DMS 273 (cell line): ENCODE results near the gene PKLR.

Source experiments
- DNase-seq: peaks from one replicate; lab custom pipeline; 2025; ENCODE audit not compliant: unreplicated experiment; lab: John Stamatoyannopoulos, UW

The PKLR gene

GRCh38 chr1:155285631-155286044 is 15.6 kb downstream of the PKLR start:
- DNase-seq, result no peak

GRCh38 chr1:155285063-155285462 is 16.2 kb downstream of the PKLR start:
- DNase-seq, result no peak

DNA sequence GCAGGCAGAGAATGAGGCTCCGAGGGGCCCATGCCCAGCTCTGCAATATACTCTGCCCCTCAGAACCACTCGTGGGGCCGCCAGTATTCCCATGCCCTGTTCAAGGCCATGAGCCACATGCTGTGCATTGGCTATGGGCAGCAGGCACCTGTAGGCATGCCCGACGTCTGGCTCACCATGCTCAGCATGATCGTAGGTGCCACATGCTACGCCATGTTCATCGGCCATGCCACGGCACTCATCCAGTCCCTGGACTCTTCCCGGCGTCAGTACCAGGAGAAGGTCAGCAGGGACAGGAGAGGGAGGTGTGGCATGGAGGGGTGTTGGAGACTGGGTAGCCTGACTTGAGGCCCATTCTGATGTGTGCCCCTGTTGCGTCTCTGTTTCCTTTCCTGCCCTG is 16.8 kb downstream of the PKLR start:
- no peak for DNase-seq

DNA sequence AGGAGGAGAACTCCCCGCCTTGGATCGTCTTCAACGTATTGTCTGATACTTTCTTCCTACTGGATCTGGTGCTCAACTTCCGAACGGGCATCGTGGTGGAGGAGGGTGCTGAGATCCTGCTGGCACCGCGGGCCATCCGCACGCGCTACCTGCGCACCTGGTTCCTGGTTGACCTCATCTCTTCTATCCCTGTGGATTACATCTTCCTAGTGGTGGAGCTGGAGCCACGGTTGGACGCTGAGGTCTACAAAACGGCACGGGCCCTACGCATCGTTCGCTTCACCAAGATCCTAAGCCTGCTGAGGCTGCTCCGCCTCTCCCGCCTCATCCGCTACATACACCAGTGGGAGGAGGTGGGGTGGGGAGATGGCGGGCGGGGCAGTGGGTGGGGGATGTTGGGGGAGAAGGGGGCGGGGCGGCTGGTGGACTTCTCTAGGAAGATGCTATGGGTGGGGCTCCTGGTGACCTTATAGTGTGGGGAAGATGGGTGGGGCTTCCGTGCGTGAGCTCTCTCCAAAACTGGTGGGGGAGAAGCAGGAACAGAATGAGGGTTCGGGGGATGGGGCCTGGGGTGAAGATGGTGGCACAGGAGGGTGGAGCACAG is 18.6 kb downstream of the PKLR start:
- DNase-seq, result no peak

- no peak for DNase-seq
Measured at GRCh38 chr1:155279268-155279667, 22.0 kb downstream of the PKLR start.

- DNase-seq, result no peak
Measured at GRCh38 chr1:155278689-155279160, 22.5 kb downstream of the PKLR start.

DNA sequence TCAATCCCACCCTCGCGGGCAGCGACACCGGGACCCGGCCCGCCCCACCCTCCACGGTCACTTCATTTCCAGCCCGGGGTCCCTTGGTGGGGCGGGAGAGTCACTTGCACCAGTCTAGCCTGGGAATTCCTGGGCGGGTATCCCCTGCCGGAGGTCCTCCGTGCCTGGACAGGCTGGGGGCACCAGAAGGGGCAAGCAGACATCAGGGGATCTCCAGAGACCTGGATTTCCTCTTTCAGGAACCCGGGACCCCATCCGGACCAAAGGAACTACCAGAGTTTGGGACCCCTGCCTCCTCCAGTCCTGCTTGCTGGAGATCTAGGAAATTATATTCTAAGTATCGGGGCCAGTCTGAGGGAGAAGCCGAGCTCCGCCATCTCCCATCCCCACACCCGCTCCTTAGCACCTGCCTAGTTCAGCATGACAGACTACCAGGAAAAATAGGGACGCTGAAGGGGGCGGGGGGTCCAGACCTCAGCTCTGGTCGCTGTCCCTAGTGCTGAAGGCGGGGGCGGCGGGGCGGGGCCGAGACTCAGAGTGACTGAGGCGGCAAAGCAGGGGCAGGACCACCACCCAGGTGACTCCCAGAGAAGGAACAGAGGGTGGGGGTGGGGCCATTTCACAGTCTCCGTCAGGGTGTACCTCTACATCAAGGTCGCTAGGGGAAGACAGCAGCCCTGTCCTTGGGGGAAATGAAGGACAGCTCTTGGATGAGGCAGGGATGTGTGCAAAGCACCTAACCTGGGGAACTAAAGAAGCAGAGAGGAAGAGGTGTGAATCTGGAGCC is 23.1 kb downstream of the PKLR start:
- DNase-seq, result peak; percentile 78

DNA sequence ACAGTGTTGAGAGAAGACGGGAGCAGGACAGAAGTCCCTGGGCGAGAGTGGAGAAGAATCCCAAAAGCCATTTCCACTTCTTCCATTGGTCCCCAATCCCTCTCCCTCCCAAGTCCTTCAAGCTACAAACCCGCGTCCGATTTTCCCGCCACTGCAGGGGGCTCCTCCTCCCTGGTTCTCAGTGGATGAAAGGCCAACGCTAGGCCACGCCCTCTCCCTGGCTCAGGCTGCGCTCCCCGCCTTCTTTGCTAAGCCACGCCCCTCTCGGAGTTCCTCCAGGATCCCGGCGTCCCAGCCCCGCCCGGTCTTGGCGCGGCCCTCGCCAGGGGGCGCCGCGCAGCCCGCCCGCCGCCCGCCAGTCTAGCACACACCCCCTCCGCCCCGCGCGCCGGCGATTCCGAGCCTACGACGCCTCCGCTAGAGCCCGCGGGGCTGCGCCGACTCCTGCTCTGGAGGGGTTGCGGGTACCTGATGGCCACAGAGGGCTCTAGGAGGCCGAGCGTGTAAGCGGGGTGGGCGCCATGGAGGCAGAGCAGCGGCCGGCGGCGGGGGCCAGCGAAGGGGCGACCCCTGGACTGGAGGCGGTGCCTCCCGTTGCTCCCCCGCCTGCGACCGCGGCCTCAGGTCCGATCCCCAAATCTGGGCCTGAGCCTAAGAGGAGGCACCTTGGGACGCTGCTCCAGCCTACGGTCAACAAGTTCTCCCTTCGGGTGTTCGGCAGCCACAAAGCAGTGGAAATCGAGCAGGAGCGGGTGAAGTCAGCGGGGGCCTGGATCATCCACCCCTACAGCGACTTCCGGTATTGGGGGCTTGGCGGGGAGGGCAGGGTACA is 24.0 kb downstream of the PKLR start, which contains the start of gene HCN3:
TSS of gene HCN3 (plus strand) at position 394 of the 832 bp plus-strand sequence. CDS start at position 522, 128 bp downstream.
- DNase-seq, result peak; percentile 99

DNA sequence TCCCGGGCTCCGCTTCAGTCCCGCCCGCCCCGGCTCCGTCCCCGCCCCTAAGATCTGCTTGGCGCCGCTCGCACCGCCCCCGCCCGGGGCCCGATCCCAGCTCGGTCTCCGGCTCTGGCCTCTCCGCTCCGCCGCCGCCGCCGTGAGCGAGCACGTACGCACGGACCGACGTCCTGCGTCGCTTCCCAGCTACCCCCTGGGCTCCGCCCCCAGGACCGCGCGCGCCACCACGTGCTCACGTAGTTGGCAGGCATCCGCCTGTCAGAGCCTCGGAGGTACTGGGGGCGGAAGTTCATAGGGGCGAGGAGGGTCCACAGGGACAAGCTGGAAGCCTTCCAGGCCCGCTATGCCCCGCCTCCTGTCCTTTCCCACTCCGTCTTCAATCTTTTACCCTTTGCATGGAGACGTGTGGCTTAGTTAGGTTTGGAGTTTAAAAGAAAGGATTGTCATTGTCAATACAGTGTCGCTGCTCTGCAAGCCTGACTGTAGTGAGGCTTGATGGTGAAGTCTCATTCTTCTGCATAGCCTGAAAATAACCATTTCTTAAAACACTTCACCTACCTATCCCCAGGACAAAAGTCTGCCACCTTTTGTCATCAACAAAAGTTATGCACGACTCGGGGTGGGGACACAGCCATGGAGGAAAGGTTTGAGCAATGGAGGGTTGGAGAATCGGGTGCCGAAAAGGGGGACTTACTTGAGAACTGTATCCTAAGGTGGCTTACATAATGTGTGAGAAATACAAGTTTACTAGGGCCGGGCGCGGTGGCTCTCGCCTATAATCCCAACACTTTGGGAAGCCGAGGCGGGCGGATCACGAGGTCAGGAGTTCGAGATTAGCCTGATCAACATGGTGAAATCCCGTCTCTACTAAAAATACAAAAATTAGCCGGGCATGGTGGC is 27.6 kb downstream of the PKLR start, which contains the start of gene CLK2:
TSS of gene CLK2 (minus strand) at position 162 of the 903 bp plus-strand sequence. CDS start 2,527 bp downstream, outside the sequence.
- peak; percentile 99 for DNase-seq

GRCh38 chr1:155272466-155273342 is 28.5 kb downstream of the PKLR start:
- peak; percentile 89 for DNase-seq

GRCh38 chr1:155269381-155269780 is 31.9 kb downstream of the PKLR start:
- DNase-seq, result no peak

- DNase-seq, result no peak
Measured at GRCh38 chr1:155268630-155269029, 32.6 kb downstream of the PKLR start.

DNA sequence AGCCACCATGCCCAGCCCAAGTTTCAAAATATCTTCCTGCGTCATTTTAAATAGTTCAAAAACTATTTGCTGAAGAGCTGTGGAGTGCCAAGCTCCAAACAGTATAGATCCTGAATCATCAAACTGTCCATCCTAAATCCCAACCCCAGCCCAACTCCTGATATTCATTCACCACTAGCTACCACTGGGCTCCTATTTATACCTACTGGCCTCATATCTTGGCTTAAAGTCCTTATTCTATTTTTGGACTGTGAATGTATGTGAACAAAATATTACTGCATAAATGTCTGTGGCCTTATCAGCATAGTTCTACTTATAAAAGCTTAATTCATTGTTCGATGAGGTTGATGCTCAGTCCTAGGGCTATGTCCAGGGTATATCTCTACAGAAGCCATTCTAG is 33.9 kb downstream of the PKLR start:
- no peak for DNase-seq

DNA sequence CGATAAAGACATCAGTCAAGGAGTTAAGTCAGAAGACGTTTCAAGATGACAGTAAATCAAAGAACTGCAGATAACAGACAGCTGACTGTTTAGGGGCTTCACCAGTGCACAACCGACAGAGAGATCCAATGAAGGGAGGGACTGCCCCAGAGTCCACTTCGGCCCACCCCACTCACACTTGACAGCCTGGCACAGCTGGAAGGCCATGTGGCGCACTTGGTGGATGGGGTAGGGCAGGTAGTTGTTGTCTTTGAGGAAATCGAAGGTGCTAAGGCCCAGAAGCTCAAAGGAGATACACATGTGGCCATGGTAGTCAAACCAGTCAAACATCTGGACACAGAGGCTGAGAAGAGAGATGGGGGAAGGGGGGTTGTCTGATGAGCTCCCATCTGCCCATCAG is 34.7 kb downstream of the PKLR start:
- DNase-seq, result no peak

DNA sequence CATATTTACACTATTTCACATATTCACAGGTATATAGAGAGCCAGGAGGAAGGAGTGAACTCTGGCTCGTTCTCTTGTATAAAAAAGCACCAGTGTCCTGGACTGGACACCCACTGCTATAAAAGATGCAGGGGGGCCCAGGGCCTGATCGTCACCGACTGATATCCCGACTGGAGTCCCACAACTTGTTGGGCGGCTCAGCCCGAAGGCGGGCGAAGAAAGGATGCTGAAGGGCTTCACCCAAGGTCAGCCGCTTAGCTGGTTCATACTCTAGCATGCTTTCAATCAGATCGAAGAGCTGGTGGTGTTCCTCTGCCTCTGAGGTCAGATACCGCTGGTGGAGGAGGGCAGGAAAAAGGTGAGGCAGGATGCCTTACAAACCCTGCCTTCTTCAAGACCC is 38.2 kb downstream of the PKLR start:
- DNase-seq, result no peak

DNA sequence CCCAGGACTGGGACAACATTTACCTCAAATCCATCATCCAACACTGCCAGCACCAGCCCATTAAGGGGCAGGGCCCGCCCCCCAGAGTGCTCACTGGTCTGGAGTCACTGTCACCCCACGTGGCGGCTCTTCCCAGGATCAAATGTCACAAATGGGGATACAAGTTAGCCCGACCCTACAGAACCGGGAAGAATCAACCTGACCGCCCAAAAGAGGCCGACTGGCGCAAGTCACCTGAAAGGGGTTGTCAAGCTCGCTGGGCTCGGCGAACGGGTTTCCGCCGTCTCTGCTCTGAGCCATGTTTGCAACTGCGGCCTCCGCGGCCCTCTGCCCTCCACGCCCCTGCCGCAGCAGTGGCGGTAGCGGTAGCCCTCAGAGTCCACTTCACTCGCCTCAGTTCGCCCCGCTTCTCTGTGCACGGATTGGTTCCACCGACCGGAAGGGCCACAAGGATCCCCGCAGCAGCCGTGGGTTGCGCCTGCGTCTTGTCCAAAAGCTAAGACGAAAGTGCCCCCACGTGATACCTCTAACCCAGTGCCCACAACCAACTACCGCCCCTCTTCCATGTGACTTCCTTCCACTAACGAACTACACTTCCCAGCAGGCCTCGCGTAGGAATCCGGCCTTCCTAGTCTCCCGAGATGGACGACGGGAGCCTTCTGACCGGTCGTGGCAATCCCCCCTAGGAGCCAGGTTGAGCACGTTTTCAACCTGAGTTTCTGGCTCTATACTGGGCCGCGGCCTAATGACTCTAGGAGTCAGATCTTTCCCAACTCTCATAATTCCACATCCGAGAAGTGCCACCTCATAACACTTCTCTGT is 39.2 kb downstream of the PKLR start, which contains the start of gene SCAMP3:
TSS of gene SCAMP3 (minus strand) at position 509 of the 822 bp plus-strand sequence. CDS start at position 300, 209 bp downstream.
- peak; percentile 99 for DNase-seq

DNA sequence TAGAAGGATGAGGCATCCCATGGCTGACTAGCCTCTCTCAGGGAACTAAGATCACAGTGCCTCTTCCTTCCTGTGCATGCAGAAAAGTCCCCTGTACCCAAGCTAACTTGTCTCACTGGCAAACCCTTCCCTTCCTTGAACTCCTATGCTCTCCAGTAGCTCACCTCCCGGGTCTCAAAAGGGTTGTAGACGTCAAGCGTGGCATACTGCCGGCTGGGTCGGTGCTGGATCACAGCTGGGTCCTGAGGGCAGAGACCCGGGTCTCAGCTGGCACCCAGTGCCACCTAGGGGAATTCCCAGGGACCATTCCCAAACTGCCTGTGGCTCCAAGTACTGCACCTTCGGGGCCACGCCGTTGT is 39.8 kb downstream of the PKLR start:
- no peak for DNase-seq

DNA sequence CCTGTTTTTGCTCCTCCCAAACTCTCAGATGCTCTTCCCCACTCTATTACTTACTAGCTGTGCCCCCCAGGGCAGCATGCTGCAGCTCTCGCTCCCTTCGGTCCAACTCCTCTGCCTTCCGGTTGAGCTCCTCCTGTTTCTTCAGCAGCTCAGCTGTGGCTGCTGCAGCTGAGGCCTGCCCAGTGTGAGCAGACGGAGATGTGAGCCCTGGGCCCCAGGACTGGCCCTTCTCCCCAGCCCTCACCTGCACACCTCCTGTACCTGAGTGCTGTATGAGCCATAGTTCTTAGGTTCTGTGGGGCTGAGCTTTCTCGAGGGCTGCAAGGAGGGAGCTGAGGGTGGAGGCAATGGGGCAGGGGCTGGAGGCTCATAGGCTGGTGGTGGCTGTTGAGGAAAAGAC is 41.0 kb downstream of the PKLR start:
- DNase-seq, result no peak
